H1 (cell line): ENCODE measurements around the gene CMKLR1.

Experiments used
- ATF2 ChIP-seq: IDR thresholded peaks from 2 replicates; pipeline ENCODE4 v1.6.1; 2012; ENCODE audit warnings: low read length, inconsistent platforms
- BRCA1 ChIP-seq: IDR thresholded peaks from 2 replicates; pipeline ENCODE4 v1.6.1; 2012; ENCODE audit warnings: low read depth, low read length, improper control_type of control experiment
- CREB1 ChIP-seq: IDR thresholded peaks from 2 replicates; pipeline ENCODE4 v1.6.1; 2012; ENCODE audit warnings: inconsistent platforms
- CTCF ChIP-seq, 3 experiments: IDR thresholded peaks; 1 replicate in 2 of 3; 2 replicates in 1 of 3; pipeline versions ENCODE4 v1.5.1 to v1.6.1; 2011; ENCODE audit warnings: low read length in 3 of 3, mild to moderate bottlenecking in 3 of 3, inconsistent platforms in 2 of 3, low read depth in 1 of 3, moderate library complexity in 1 of 3; ENCODE audit not compliant: insufficient read depth in 1 of 3; ENCODE audit errors: control extremely low read depth in 1 of 3
- EZH2 ChIP-seq: fragments of 200-600 bp; sonication (generic); IDR thresholded peaks from 2 replicates; pipeline ENCODE4 v1.7.1; 2012; ENCODE audit warnings: low read depth, mild to moderate bottlenecking, moderate library complexity, low read length, inconsistent platforms; ENCODE audit not compliant: severe bottlenecking
- GABPA ChIP-seq: IDR thresholded peaks from 2 replicates; pipeline ENCODE4 v1.6.1; 2011; ENCODE audit warnings: mild to moderate bottlenecking, low read length, moderate library complexity, borderline replicate concordance; ENCODE audit not compliant: insufficient read depth
- GTF2F1 ChIP-seq: IDR thresholded peaks from 2 replicates; pipeline ENCODE4 v1.6.1; 2012; ENCODE audit warnings: low read depth, low read length, improper control_type of control experiment, borderline replicate concordance
- HDAC6 ChIP-seq: IDR thresholded peaks from one replicate; pipeline ENCODE4 v1.7.1; 2012; ENCODE audit warnings: low read depth, mild to moderate bottlenecking, inconsistent platforms, low read length, moderate library complexity
- MAX ChIP-seq: IDR thresholded peaks from 2 replicates; pipeline ENCODE4 v1.6.1; 2012; ENCODE audit warnings: inconsistent platforms
- RXRA ChIP-seq: IDR thresholded peaks from 2 replicates; pipeline ENCODE4 v1.6.1; 2011; ENCODE audit warnings: low read depth, mild to moderate bottlenecking, low read length, moderate library complexity; ENCODE audit not compliant: insufficient read depth

- TF ChIP-seq GTF2F1 (no peak), CTCF (IDR thresholded peaks at IDR 0.05; ENCODE audit: control extremely low read depth in 1 of 3, insufficient read depth in 1 of 3, low read depth in 1 of 3, low read length in 3 of 3) (no peak), RXRA (no peak), ATF2 (no peak), EZH2 (no peak), MAX (no peak), CREB1 (no peak), GABPA (no peak), BRCA1 (no peak), HDAC6 (no peak)
Observed at GRCh38 chr12:108297424-108297823, 41.7 kb downstream of the CMKLR1 start.
